Measurements from ENCODE around the gene TUBGCP3.

TUBGCP3 gene

GRCh38 chr13:112443191-112443994, 144.6 kb downstream of the TUBGCP3 start:
- Histone ChIP-seq H3K9me2 (replicated peaks; ENCODE audit: insufficient read depth, low read length) (no peaks in the 10 kb centered on the region), H3K9me3 (ENCODE audit: insufficient read depth, low read length) (no peaks in the 10 kb centered on the region), H3K36me3 (ENCODE audit: low read length) (no peaks in the 10 kb centered on the region), H4K20me1 (ENCODE audit: low read depth, low read length) (no peaks in the 10 kb centered on the region), H3K4me3 (ENCODE audit: insufficient read depth, low read length, poor library complexity, severe bottlenecking) (no peak overlapping the region), H3K27ac (ENCODE audit: low read depth, low read length) (no peak overlapping the region), H3K27me3 (ENCODE audit: low read length) (no peaks in the 10 kb centered on the region), H2AFZ (ENCODE audit: low read depth, low read length, severe bottlenecking) (no peak overlapping the region), H3F3A (ENCODE audit: insufficient read depth) (no peaks in the 10 kb centered on the region), H3K4me2 (ENCODE audit: low read depth, low read length, poor library complexity, severe bottlenecking) (no peak overlapping the region), H3K9ac (ENCODE audit: low read length) (no peak overlapping the region), H3K79me2 (ENCODE audit: insufficient read depth, low read length) (no peaks in the 10 kb centered on the region)
- TF ChIP-seq EZH2phosphoT487 (conservative IDR thresholded peaks at IDR 0.05; ENCODE audit: low read length) (no peak), CTCF (IDR thresholded peaks at IDR 0.05; ENCODE audit: insufficient read depth, low read length, poor library complexity, severe bottlenecking) (no peak)

- Histone ChIP-seq H3K27ac (ENCODE audit: low read depth, low read length) (no peak overlapping the region), H3K79me2 (ENCODE audit: insufficient read depth, low read length) (no peaks in the 10 kb centered on the region), H3K27me3 (ENCODE audit: low read length) (no peaks in the 10 kb centered on the region), H2AFZ (ENCODE audit: low read depth, low read length, severe bottlenecking) (no peak overlapping the region), H3K9me2 (replicated peaks; ENCODE audit: insufficient read depth, low read length) (no peaks in the 10 kb centered on the region), H3K9me3 (ENCODE audit: insufficient read depth, low read length) (peaks cover 4% of the 10 kb centered on the region; the same call in 1 of the 2 replicates), H3K9ac (ENCODE audit: low read length) (no peak overlapping the region), H3K36me3 (ENCODE audit: low read length) (no peaks in the 10 kb centered on the region), H4K20me1 (ENCODE audit: low read depth, low read length) (no peaks in the 10 kb centered on the region), H3F3A (ENCODE audit: insufficient read depth) (no peaks in the 10 kb centered on the region), H3K4me3 (ENCODE audit: insufficient read depth, low read length, poor library complexity, severe bottlenecking) (no peak overlapping the region), H3K4me2 (ENCODE audit: low read depth, low read length, poor library complexity, severe bottlenecking) (no peak overlapping the region)
- TF ChIP-seq EZH2phosphoT487 (conservative IDR thresholded peaks at IDR 0.05; ENCODE audit: low read length): no peak
- TF ChIP-seq CTCF (IDR thresholded peaks at IDR 0.05; ENCODE audit: insufficient read depth, low read length, poor library complexity, severe bottlenecking): no peak
These were observed 145.4 kb downstream of the TUBGCP3 start for GRCh38 chr13:112442483-112443090.

- Histone ChIP-seq H3K9ac (ENCODE audit: low read length) (no peak overlapping the region), H3F3A (ENCODE audit: insufficient read depth) (no peaks in the 10 kb centered on the region), H4K20me1 (ENCODE audit: low read depth, low read length) (no peaks in the 10 kb centered on the region), H3K9me2 (replicated peaks; ENCODE audit: insufficient read depth, low read length) (no peaks in the 10 kb centered on the region), H3K9me3 (ENCODE audit: insufficient read depth, low read length) (peaks cover 4% of the 10 kb centered on the region; the same call in 1 of the 2 replicates), H3K4me2 (ENCODE audit: low read depth, low read length, poor library complexity, severe bottlenecking) (no peak overlapping the region), H3K79me2 (ENCODE audit: insufficient read depth, low read length) (no peaks in the 10 kb centered on the region), H3K27ac (ENCODE audit: low read depth, low read length) (no peak overlapping the region), H3K27me3 (ENCODE audit: low read length) (no peaks in the 10 kb centered on the region), H2AFZ (ENCODE audit: low read depth, low read length, severe bottlenecking) (no peak overlapping the region), H3K36me3 (ENCODE audit: low read length) (no peaks in the 10 kb centered on the region), H3K4me3 (ENCODE audit: insufficient read depth, low read length, poor library complexity, severe bottlenecking) (no peak overlapping the region)
- TF ChIP-seq EZH2phosphoT487 (conservative IDR thresholded peaks at IDR 0.05; ENCODE audit: low read length): no peak
- TF ChIP-seq CTCF (IDR thresholded peaks at IDR 0.05; ENCODE audit: insufficient read depth, low read length, poor library complexity, severe bottlenecking): no peak
These were observed 146.1 kb downstream of the TUBGCP3 start for GRCh38 chr13:112441779-112442310.

All from SU-DHL-6 (cell line).